Chondrocyte (in vitro differentiated cells): ENCODE measurements around the gene DNAJC1. TPM values are rescaled to one million over a fixed set of nuclear protein-coding genes. Genes with fewer than 3 reads are reported as not detected.
"Not testable (repeated sequence)": the region's sequence is repeated elsewhere in the genome, so short reads cannot be mapped to it uniquely, and the experiment has no call there.

Source experiments
- DNase-seq: peaks from one replicate; pipeline ENCODE4 v3.0.0; 2021; ENCODE audit warnings: mixed read lengths, low spot score
- H3K27ac Mint-ChIP-seq: one replicate; pipeline ENCODE4 v1.8.0; 2021; ENCODE audit warnings: mild to moderate bottlenecking, moderate library complexity, mixed read lengths; ENCODE audit not compliant: unreplicated experiment
- H3K27me3 Mint-ChIP-seq: 2 replicates; pipeline ENCODE4 v1.8.0; 2021; ENCODE audit warnings: low read depth, mixed read lengths
- H3K36me3 Mint-ChIP-seq: 2 replicates; pipeline ENCODE4 v1.8.0; 2021; ENCODE audit warnings: low read depth, mixed read lengths
- H3K4me1 Mint-ChIP-seq: 2 replicates; pipeline ENCODE4 v1.8.0; 2021; ENCODE audit warnings: low read depth, mild to moderate bottlenecking, mixed read lengths
- H3K4me3 Mint-ChIP-seq: one replicate; pipeline ENCODE4 v1.8.0; 2021; ENCODE audit warnings: mild to moderate bottlenecking, moderate library complexity, mixed read lengths; ENCODE audit not compliant: unreplicated experiment
- H3K9me3 Mint-ChIP-seq: 2 replicates; pipeline ENCODE4 v1.8.0; 2021; ENCODE audit warnings: low read depth, mixed read lengths
- total RNA-seq: library from RNA; stranded (reverse); gene quantifications from 3 replicates; pipeline ENCODE4 v1.2.1, GENCODE V29; 2021
- TF ChIP-seq, protein P1 (sequence below): fragments of 200-600 bp; sonication (generic); IDR thresholded peaks from 2 replicates; pipeline ENCODE4 v1.5.0; 2021; ENCODE audit warnings: antibody characterized with exemption, mild to moderate bottlenecking, moderate library complexity

DNAJC1 gene
- total RNA-seq, 1 donor from 2014 or later, result 45.1 TPM

GRCh38 chr10:22027364-22028238 lies 24.1 kb upstream of the DNAJC1 start:
- Mint-ChIP-seq H3K4me3 (no peak overlapping the region), H3K9me3 (peaks cover 11% of the 10 kb centered on the region), H3K4me1 (peaks cover 7% of the 10 kb centered on the region), H3K36me3 (peaks cover 4% of the 10 kb centered on the region), H3K27ac (no peak overlapping the region), H3K27me3 (no peaks in the 10 kb centered on the region)
- no peak for DNase-seq
- TF ChIP-seq, protein P1, sequence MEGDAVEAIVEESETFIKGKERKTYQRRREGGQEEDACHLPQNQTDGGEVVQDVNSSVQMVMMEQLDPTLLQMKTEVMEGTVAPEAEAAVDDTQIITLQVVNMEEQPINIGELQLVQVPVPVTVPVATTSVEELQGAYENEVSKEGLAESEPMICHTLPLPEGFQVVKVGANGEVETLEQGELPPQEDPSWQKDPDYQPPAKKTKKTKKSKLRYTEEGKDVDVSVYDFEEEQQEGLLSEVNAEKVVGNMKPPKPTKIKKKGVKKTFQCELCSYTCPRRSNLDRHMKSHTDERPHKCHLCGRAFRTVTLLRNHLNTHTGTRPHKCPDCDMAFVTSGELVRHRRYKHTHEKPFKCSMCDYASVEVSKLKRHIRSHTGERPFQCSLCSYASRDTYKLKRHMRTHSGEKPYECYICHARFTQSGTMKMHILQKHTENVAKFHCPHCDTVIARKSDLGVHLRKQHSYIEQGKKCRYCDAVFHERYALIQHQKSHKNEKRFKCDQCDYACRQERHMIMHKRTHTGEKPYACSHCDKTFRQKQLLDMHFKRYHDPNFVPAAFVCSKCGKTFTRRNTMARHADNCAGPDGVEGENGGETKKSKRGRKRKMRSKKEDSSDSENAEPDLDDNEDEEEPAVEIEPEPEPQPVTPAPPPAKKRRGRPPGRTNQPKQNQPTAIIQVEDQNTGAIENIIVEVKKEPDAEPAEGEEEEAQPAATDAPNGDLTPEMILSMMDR, result no peak

- Mint-ChIP-seq H3K9me3 (peaks cover 9% of the 10 kb centered on the region), H3K36me3 (peaks cover 4% of the 10 kb centered on the region), H3K27ac (no peak overlapping the region), H3K27me3 (no peaks in the 10 kb centered on the region), H3K4me3 (no peak overlapping the region), H3K4me1 (peaks cover 6% of the 10 kb centered on the region)
- no peak for DNase-seq
- TF ChIP-seq, protein P1, result no peak
Measured at GRCh38 chr10:22026287-22026686, 22.8 kb upstream of the DNAJC1 start.

DNA sequence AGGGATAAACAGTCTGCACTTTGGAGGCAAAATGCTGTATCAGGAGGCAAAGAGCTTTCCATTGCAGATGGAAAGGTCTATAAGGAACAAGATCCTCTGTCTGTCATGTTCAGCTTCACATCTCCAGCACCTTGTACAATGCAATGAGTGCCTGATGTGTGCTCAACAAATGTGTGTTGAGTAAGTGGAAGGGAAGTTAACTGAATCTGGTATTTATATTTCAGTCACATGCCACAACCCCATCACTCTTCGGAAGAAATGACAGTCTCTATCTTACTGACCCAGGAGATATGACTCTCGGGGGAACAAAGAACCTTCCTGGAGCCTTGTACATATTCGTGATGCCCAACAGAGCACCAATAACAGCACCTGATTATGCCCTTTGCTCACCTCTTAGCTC lies 20.0 kb upstream of the DNAJC1 start:
- no peak for DNase-seq
- peaks cover 4% of the 10 kb centered on the region for H3K36me3 Mint-ChIP-seq

DNA sequence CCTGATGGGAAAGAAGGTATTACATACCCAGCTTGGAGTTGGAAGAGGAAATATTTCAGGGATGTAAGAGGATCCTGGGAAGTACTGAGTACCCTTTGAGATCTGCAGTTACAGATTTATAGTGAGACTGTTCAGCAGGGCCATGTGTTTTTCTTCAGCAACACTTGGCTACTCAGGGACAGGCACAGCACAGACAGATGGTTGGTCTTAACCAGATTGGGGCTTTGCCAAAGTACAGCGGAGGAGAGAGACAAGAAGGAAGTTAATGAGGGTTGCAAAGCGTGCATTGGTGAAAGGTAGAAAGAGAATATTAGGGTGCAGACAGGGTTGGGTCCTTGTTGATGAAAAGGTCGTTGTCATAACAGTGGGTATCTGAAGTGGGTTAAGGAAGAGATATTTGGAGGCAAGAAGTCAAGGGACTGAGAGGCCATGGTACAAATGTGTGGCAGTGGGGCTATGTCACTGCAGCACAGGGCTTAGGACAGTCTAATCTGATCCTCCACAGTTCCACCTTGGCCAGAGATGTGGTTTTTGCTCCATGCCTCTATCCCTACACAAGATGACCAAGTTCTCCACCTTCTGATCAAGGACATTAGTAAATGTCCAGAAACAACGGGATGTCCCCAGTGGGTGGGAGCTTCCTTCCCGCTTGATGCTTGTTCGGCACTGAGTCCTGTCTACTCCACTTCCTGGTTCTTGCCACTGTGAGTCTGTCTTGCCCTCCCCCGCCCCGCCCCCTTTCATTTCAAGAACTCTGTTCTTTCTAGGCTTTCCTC lies 18.9 kb upstream of the DNAJC1 start:
- Mint-ChIP-seq H3K36me3 (peaks cover 4% of the 10 kb centered on the region), H3K27ac (no peak overlapping the region), H3K27me3 (no peaks in the 10 kb centered on the region), H3K4me3 (no peak overlapping the region), H3K4me1 (no peaks in the 10 kb centered on the region), H3K9me3 (peaks cover 18% of the 10 kb centered on the region)
- TF ChIP-seq, protein P1, result no peak
- DNase-seq, result no peak

More for the DNA sequence above, 20.0 kb upstream of the DNAJC1 start:
- TF ChIP-seq, protein P1, result no peak
- Mint-ChIP-seq H3K9me3 (peaks cover 16% of the 10 kb centered on the region), H3K27me3 (no peaks in the 10 kb centered on the region), H3K4me1 (no peaks in the 10 kb centered on the region), H3K4me3 (no peak overlapping the region), H3K27ac (no peak overlapping the region)

- H3K27me3 Mint-ChIP-seq, H3K4me1 Mint-ChIP-seq, H3K4me3 Mint-ChIP-seq, H3K36me3 Mint-ChIP-seq, H3K9me3 Mint-ChIP-seq, DNase-seq, H3K27ac Mint-ChIP-seq: not testable (repeated sequence)
Measured at GRCh38 chr10:22021144-22021543, 17.6 kb upstream of the DNAJC1 start.
